MCF 10A (cell line): ENCODE results near the gene CFP. TPM values are rescaled to one million over a fixed set of nuclear protein-coding genes. Genes with fewer than 3 reads are reported as not detected.

Experiments
- BruUV-seq: library from RNA; stranded (reverse); fragments of 400-500 nt; replicated peaks from 2 replicates; lab custom pipeline; 2021; lab: Mats Ljungman, UMichigan
- CTCF ChIA-PET: fragments of 300-600 bp; sonication (Branson Sonifier 250); formaldehyde crosslinking; extraction: SDS; loops from one replicate; lab custom pipeline; 2021; ENCODE audit warnings: antibody characterized with exemption, inconsistent platforms; lab: Yijun Ruan, JAX
- POLR2A ChIA-PET: fragments of 300-600, 350-650 bp; sonication (Branson Sonifier 250); formaldehyde crosslinking; extraction: SDS; loops from one replicate; lab custom pipeline; 2020; ENCODE audit warnings: antibody characterized with exemption, inconsistent platforms; lab: Yijun Ruan, JAX
- DNase-seq: peaks from one replicate; pipeline ENCODE4 v3.0.0-alpha.2; 2018; ENCODE audit not compliant: unreplicated experiment
- H3K27ac Mint-ChIP-seq: one replicate; pipeline ENCODE4 v1.8.0; 2022; ENCODE audit warnings: mild to moderate bottlenecking, low read depth, mixed read lengths; ENCODE audit not compliant: unreplicated experiment
- H3K27me3 Mint-ChIP-seq: one replicate; pipeline ENCODE4 v1.8.0; 2022; ENCODE audit warnings: mixed read lengths; ENCODE audit not compliant: insufficient read depth, unreplicated experiment
- H3K36me3 Mint-ChIP-seq: one replicate; pipeline ENCODE4 v1.8.0; 2022; ENCODE audit warnings: mild to moderate bottlenecking, moderate library complexity, mixed read lengths; ENCODE audit not compliant: insufficient read depth, unreplicated experiment
- H3K4me1 Mint-ChIP-seq: one replicate; pipeline ENCODE4 v1.8.0; 2022; ENCODE audit warnings: mixed read lengths; ENCODE audit not compliant: insufficient read depth, unreplicated experiment
- H3K4me3 Mint-ChIP-seq: one replicate; pipeline ENCODE4 v1.8.0; 2022; ENCODE audit warnings: mild to moderate bottlenecking, moderate library complexity, mixed read lengths; ENCODE audit not compliant: unreplicated experiment
- H3K9me3 Mint-ChIP-seq: one replicate; pipeline ENCODE4 v1.8.0; 2022; ENCODE audit warnings: mixed read lengths; ENCODE audit not compliant: unreplicated experiment
- intact Hi-C: fragments of 100-400 bp; cut with micrococcal nuclease; formaldehyde crosslinking; loops from 2 replicates; pipeline ENCODE4 v1.14.1; 2022
- total RNA-seq: library from RNA; stranded (reverse); gene quantifications from 2 replicates; pipeline ENCODE4 v1.2.3, GENCODE V29; 2022
- TF ChIP-seq, protein P1 (sequence below): fragments of 200-600 bp; IDR thresholded peaks from one replicate; pipeline ENCODE4 v1.8.0; 2022; ENCODE audit warnings: antibody characterized with exemption, mild to moderate bottlenecking; ENCODE audit not compliant: unreplicated experiment

The CFP gene
- total RNA-seq, 1 experiment from 2014 or later, result 0.56 TPM

DNA sequence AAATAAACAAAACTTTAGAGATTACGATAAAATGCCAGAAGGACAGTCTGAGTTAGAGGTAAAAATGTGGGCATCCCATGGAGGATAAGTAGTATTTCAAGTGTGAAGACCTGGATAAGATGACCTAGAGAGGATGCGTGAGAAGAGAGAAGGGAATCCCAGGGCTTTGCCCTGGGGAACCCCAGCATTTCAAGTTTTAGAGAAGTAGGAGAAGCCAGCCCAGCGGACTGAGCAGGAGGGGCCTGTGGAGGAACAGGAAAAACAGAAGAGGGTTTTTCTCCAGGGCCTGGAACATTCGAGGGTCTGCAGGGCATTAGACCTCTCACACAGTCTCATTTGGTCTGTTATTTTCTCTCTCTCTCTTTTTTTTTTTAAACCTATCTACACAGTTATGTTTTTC, 2.9 kb upstream of the CFP start:
- TF ChIP-seq, protein P1, sequence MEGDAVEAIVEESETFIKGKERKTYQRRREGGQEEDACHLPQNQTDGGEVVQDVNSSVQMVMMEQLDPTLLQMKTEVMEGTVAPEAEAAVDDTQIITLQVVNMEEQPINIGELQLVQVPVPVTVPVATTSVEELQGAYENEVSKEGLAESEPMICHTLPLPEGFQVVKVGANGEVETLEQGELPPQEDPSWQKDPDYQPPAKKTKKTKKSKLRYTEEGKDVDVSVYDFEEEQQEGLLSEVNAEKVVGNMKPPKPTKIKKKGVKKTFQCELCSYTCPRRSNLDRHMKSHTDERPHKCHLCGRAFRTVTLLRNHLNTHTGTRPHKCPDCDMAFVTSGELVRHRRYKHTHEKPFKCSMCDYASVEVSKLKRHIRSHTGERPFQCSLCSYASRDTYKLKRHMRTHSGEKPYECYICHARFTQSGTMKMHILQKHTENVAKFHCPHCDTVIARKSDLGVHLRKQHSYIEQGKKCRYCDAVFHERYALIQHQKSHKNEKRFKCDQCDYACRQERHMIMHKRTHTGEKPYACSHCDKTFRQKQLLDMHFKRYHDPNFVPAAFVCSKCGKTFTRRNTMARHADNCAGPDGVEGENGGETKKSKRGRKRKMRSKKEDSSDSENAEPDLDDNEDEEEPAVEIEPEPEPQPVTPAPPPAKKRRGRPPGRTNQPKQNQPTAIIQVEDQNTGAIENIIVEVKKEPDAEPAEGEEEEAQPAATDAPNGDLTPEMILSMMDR, result no peak
- Mint-ChIP-seq H3K27me3 (no peaks in the 10 kb centered on the region), H3K4me3 (no peak overlapping the region), H3K4me1 (no peaks in the 10 kb centered on the region), H3K36me3 (peaks cover 15% of the 10 kb centered on the region), H3K9me3 (peaks cover 8% of the 10 kb centered on the region), H3K27ac (no peak overlapping the region)
- ChIA-PET POLR2A (no interaction called here), CTCF (no interaction called here)
- DNase-seq, result no peak
- intact Hi-C loops, result no loop called here
- BruUV-seq, result no TSS peak

DNA sequence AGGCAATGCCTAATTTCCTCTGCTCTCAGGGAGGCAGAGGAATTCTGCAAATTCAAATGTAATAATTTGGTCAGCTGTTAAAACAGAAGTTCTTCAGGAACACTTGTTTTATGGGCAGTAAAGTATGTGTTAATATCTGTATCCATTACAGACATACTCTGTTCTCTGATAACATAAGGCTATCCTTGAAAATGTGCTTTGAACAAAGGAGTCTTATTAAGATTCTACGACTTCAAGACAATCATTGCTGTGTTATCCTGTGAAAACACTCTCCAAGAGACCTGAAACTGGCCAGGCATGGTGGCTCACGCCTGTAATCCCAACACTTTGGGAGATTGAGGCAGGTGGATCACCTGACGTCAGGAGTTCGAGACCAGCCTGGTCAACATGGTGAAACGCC, 1.9 kb upstream of the CFP start:
- H3K4me3 Mint-ChIP-seq, result no peak overlapping the region
- DNase-seq, result no peak
- TF ChIP-seq, protein P1, result no peak
- H3K9me3 Mint-ChIP-seq, result peaks cover 8% of the 10 kb centered on the region
- H3K27me3 Mint-ChIP-seq, result no peaks in the 10 kb centered on the region
- intact Hi-C loops, result no loop called here
- H3K27ac Mint-ChIP-seq, result no peak overlapping the region
- peaks cover 6% of the 10 kb centered on the region for H3K36me3 Mint-ChIP-seq
- ChIA-PET CTCF (interaction anchor here (0.6 to 1.4 kb wide), 2 partner anchors 13 to 19 kb away, joined by 3 read pairs; no protein-coding TSS in a partner anchor), POLR2A (no interaction called here)
- no peaks in the 10 kb centered on the region for H3K4me1 Mint-ChIP-seq
- no TSS peak for BruUV-seq

- DNase-seq, result peak; percentile 35
- Mint-ChIP-seq H3K4me1 (no peaks in the 10 kb centered on the region), H3K9me3 (peaks cover 15% of the 10 kb centered on the region), H3K27ac (no peak overlapping the region), H3K4me3 (no peak overlapping the region), H3K36me3 (peaks cover 6% of the 10 kb centered on the region), H3K27me3 (no peaks in the 10 kb centered on the region)
- TF ChIP-seq, protein P1, result no peak
- ChIA-PET CTCF (interaction anchor here (0.6 to 1.2 kb wide), 10 partner anchors 13 to 238 kb away, joined by 3 to 5 read pairs (median 3); partner anchors contain the start of gene TIMP1), POLR2A (interaction anchor here (1.0 to 1.4 kb wide), 2 partner anchors 33 to 87 kb away, joined by 3 to 4 read pairs; no protein-coding TSS in a partner anchor)
- intact Hi-C loops, result no loop called here
- no TSS peak for BruUV-seq
Measured at GRCh38 chrX:47628982-47629381, 748 bp downstream of the CFP start.

DNA sequence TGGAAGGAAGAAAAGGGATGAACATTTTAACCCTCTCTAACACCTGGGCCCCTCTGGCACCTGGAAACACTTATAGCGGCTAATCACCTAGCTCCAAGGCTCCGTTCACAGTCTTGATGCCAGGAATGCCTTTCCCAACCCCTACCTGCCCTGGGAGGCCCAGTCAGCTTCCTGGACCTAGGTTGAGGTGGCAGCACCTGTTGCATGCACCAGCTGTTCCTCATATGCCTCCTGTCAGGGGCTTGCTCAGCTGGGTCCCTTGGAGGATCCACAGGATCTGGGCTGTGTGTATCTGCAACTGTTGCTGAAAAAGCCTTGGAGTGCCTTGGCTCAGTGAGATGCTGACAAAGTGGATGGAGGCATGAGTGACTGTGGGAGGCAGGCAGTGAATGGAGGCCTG, 4.4 kb downstream of the CFP start:
- no TSS peak for BruUV-seq
- no peaks in the 10 kb centered on the region for H3K27me3 Mint-ChIP-seq
- no peak for DNase-seq
- peaks cover 6% of the 10 kb centered on the region for H3K36me3 Mint-ChIP-seq
- POLR2A ChIA-PET, result no interaction called here
- H3K4me1 Mint-ChIP-seq, result no peaks in the 10 kb centered on the region
- TF ChIP-seq, protein P1, result no peak
- no peak overlapping the region for H3K27ac Mint-ChIP-seq
- H3K4me3 Mint-ChIP-seq, result no peak overlapping the region
- peaks cover 15% of the 10 kb centered on the region for H3K9me3 Mint-ChIP-seq
- intact Hi-C loops, result no loop called here
- CTCF ChIA-PET, result interaction anchor here (0.5 to 2.3 kb wide), 4 partner anchors 19 to 85 kb away, joined by 3 to 7 read pairs (median 4); no protein-coding TSS in a partner anchor
